Esophagus squamous epithelium (tissue), 5 donors: ENCODE results near the gene RIN3. TPM values are rescaled to one million over a fixed set of nuclear protein-coding genes. Genes with fewer than 3 reads are reported as not detected.

Experiments used
- DNase-seq: peaks from one replicate; lab custom pipeline; 2025; lab: John Stamatoyannopoulos, UW
- H3K27ac ChIP-seq, 4 donors: fragments of 200-600 bp; sonication (generic); one replicate each; pipeline ENCODE4 v1.5.1; 2016 to 2019; ENCODE audit warnings: mild to moderate bottlenecking in 1 of 4
- H3K27me3 ChIP-seq, 4 donors: fragments of 200-600 bp; sonication (generic); 1 replicate in 3 of 4; 2 replicates in 1 of 4; pipeline versions ENCODE4 v1.5.1 to v1.6.0; 2017 to 2021; ENCODE audit warnings: antibody characterized with exemption in 1 of 4
- H3K36me3 ChIP-seq, 3 donors: fragments of 200-600 bp; sonication (generic); one replicate each; pipeline ENCODE4 v1.5.1; 2016 to 2019
- H3K4me1 ChIP-seq, 3 donors: fragments of 200-600 bp; sonication (generic); one replicate each; pipeline ENCODE4 v1.5.1; 2017 to 2019
- H3K4me3 ChIP-seq, 4 donors: fragments of 200-600 bp; sonication (generic); 1 replicate in 3 of 4; 2 replicates in 1 of 4; pipeline ENCODE4 v1.5.1; 2016 to 2019; ENCODE audit warnings: mild to moderate bottlenecking in 2 of 4, moderate library complexity in 1 of 4
- H3K9me3 ChIP-seq, 3 donors: fragments of 200-600 bp; sonication (generic); one replicate each; pipeline ENCODE4 v1.5.1; 2016 to 2019
- CTCF ChIP-seq, 6 experiments: fragments of 450-650 bp in 4 of 6; fragments of 200-600 bp in 2 of 6; sonication (generic) in 2 of 6; IDR thresholded peaks; one replicate each; pipeline ENCODE4 v1.5.1; 2016 to 2019; ENCODE audit warnings: antibody characterized with exemption in 6 of 6, mild to moderate bottlenecking in 4 of 6, moderate library complexity in 4 of 6
- POLR2A ChIP-seq, 4 donors: fragments of 450-650 bp; IDR thresholded peaks; one replicate each; pipeline ENCODE4 v1.6.1; 2017; ENCODE audit warnings: antibody characterized with exemption in 4 of 4, mild to moderate bottlenecking in 4 of 4, moderate library complexity in 3 of 4
- WGBS, 2 donors: methylation state at CpG; one replicate each; pipeline ENCODE4 v1.1.5; 2018; 5-methylcytosine and 5-hydroxymethylcytosine counted together
- intact Hi-C: fragments of 100-400 bp; cut with DNase I; formaldehyde crosslinking; loops from one replicate; pipeline ENCODE4 v1.15.0; 2022
- total RNA-seq, 4 donors: library from RNA; depleted of rRNA; stranded (reverse); fragments of >200 nt; gene quantifications; one replicate each; pipeline ENCODE4 v1.1.0, GENCODE V29; 2016
- donor health status: DM: yes; HTN: yes; CAD: no.

RIN3 gene
- total RNA-seq, 4 donors from 2014 or later, result 1.9 to 9.7 (median 4.4) TPM

GRCh38 chr14:92565718-92566115 lies 52.1 kb downstream of the RIN3 start:
- Histone ChIP-seq H3K4me1 (peaks cover 3 to 36% (median 15%) of the 10 kb centered on the region in 3 donors), H3K36me3 (peaks cover 0 to 15% (median 0%) of the 10 kb centered on the region in 3 donors), H3K9me3 (peaks cover 0 to 5% (median 0%) of the 10 kb centered on the region in 3 donors), H3K4me3 (no peak overlapping the region), H3K27me3 (no peaks in the 10 kb centered on the region), H3K27ac (no peak overlapping the region)
- intact Hi-C loops, result no loop called here
- 65 to 89% methylated on average over 2 of the region's 2 CpGs for WGBS, 2 donors
- DNase-seq, result no peak
- TF ChIP-seq CTCF (IDR thresholded peaks at IDR 0.05), result no peak
- no peak for TF ChIP-seq POLR2A (IDR thresholded peaks at IDR 0.05)

GRCh38 chr14:92567173-92567725 lies 53.7 kb downstream of the RIN3 start:
- H3K9me3 ChIP-seq, result peaks cover 0 to 5% (median 0%) of the 10 kb centered on the region in 3 donors
- DNase-seq, result no peak
- no peaks in the 10 kb centered on the region for H3K27me3 ChIP-seq
- H3K27ac ChIP-seq, result no peak overlapping the region
- peaks cover 3 to 36% (median 15%) of the 10 kb centered on the region in 3 donors for H3K4me1 ChIP-seq
- no peak overlapping the region for H3K4me3 ChIP-seq
- H3K36me3 ChIP-seq, result peaks cover 0 to 15% (median 0%) of the 10 kb centered on the region in 3 donors
- intact Hi-C loops, result no loop called here
- TF ChIP-seq CTCF (IDR thresholded peaks at IDR 0.05) (no peak), POLR2A (IDR thresholded peaks at IDR 0.05) (no peak)
- WGBS, 2 donors, result 90 to 91% methylated on average over 2 of the region's 2 CpGs

GRCh38 chr14:92568621-92569479 lies 55.3 kb downstream of the RIN3 start:
- H3K27me3 ChIP-seq, result no peaks in the 10 kb centered on the region
- peaks cover 0 to 5% (median 0%) of the 10 kb centered on the region in 3 donors for H3K9me3 ChIP-seq
- H3K27ac ChIP-seq, result peak overlapping the region in 2 of 4 donors; percentile 29 to 45
- intact Hi-C loops, result no loop called here
- peaks cover 0 to 15% (median 0%) of the 10 kb centered on the region in 3 donors for H3K36me3 ChIP-seq
- no peak overlapping the region for H3K4me3 ChIP-seq
- DNase-seq, result no peak
- peaks cover 3 to 24% (median 4%) of the 10 kb centered on the region in 3 donors for H3K4me1 ChIP-seq
- TF ChIP-seq CTCF (IDR thresholded peaks at IDR 0.05) (no peak), POLR2A (IDR thresholded peaks at IDR 0.05) (no peak)
- WGBS, 2 donors, result 55 to 76% methylated on average over 11 to 16 of the region's 16 CpGs

GRCh38 chr14:92570674-92571262 lies 57.2 kb downstream of the RIN3 start:
- Histone ChIP-seq H3K27me3 (no peaks in the 10 kb centered on the region), H3K36me3 (peaks cover 0 to 15% (median 0%) of the 10 kb centered on the region in 3 donors), H3K9me3 (peaks cover 0 to 5% (median 0%) of the 10 kb centered on the region in 3 donors), H3K4me1 (peaks cover 0 to 6% (median 0%) of the 10 kb centered on the region in 3 donors), H3K4me3 (no peak overlapping the region), H3K27ac (no peak overlapping the region)
- intact Hi-C loops, result no loop called here
- 84 to 85% methylated on average over 6 of the region's 6 CpGs for WGBS, 2 donors
- DNase-seq, result no peak
- TF ChIP-seq POLR2A (IDR thresholded peaks at IDR 0.05) (no peak), CTCF (IDR thresholded peaks at IDR 0.05) (no peak)
